GM21786 (cell line): ENCODE data around the gene GTF2IRD1.
"Not testable (repeated sequence)": the region's sequence is repeated elsewhere in the genome, so short reads cannot be mapped to it uniquely, and the experiment has no call there.

ENCODE experiments used
- ATAC-seq: cut with Tn5 transposase; IDR thresholded peaks from one replicate; pipeline ENCODE4 v1.9.1; 2021; ENCODE audit not compliant: unreplicated experiment

The GTF2IRD1 gene

DNA sequence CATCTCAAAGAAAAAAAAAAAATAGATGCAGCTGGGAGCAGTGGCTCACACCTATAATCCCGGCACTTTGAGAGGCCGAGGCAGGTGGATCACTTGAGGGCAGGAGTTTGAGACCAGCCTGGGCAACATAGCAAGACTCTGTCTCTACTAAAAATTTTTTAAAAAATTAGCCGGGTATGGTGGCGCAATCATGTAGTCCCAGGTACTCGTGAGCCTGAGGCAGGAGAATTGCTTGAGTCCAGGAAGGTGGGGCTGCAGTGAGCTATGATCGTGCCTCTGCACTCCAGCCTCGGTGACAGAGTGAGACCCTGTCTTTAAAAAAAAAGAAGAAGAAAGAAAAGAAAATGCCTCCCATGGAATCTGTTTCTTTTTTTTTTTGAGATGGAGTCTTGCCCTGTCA is 31.9 kb downstream of the GTF2IRD1 start:
- ATAC-seq = no peak

DNA sequence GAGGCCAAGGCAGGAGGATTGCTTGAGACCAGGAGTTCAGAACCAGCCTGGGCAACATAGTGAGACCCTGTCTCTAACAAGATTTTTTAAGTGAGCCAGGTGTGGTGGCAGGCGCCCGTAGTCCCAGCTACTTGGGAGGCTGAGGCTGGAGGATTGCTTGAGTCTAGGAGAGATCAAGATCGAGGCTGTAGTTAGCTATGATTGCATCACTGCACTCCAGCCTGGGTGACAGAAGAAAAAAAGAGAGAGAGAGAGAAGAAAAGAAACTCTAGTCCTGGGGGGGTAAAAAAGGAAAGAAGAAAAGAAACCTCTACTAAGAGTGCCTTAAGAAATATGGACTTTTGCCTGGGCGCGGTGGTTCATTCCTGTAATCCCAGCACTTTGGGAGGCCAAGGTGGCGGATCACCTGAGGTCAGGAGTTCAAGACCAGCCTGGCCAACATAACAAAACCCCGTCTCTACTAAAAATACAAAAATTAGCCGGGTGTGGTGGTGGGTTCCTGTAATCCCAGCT is 34.9 kb downstream of the GTF2IRD1 start:
- not testable (repeated sequence) for ATAC-seq

GRCh38 chr7:74489997-74490945 is 36.6 kb downstream of the GTF2IRD1 start:
- no peak for ATAC-seq

DNA sequence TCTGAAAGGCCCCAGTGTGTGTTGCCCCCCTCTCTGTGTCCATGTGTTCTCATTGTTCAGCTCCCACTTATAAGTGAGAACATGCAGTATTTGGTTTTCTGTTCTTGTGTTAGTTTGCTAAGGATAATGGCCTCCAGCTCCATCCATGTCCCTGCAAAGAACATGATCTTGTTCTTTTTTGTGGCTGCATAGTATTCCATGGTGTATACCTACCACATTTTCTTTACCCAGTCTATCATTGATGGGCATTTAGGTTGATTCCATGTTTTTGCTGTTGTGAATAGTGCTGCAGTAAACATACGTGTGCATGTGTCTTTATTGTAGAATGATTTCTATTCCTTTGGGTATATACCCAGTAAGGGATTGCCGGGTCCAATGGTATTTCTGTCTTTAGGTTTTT is 37.8 kb downstream of the GTF2IRD1 start:
- not testable (repeated sequence) for ATAC-seq

DNA sequence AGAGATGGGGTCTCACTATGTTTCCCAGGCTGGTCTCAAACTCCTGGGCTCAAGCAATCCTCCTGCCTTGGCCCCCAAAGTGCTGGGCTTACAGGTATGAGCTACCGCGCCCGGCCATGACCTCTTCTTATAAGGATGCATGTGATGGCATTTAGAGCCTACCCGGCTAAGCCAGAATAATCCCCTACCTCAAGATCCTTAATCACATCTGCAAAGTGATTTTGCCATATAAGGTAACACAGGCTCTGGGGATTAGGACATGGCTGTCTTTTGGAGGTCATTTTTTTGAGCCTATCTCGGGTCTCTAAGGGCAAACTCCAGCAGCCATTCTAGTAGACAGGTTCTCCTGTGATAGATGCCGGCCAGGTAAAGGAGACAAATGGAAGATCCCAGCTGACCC is 39.6 kb downstream of the GTF2IRD1 start:
- ATAC-seq = no peak

- no peak for ATAC-seq
Observed at GRCh38 chr7:74494076-74494548, 40.4 kb downstream of the GTF2IRD1 start.

- no peak for ATAC-seq
Observed at GRCh38 chr7:74495112-74496086, 41.7 kb downstream of the GTF2IRD1 start.

DNA sequence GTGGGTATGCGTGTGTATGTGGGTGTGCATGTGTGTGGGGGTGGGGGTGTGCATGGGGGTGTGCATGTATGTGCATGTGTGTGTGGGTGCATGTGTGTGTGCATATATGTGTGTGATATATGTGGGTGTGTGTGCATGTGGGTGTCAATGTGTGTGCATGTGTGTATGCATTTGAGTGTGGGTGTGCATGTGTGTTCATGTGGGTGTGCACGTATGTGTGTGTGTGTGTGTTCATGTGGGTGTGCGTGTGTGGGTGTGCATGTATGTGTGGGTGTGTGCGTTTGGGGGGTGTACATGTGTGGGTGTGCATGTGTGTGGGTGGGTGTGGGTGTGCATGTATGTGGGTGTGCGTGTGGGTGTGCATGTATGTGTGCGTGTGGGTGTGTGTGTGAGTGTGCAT is 42.6 kb downstream of the GTF2IRD1 start:
- ATAC-seq = no peak

DNA sequence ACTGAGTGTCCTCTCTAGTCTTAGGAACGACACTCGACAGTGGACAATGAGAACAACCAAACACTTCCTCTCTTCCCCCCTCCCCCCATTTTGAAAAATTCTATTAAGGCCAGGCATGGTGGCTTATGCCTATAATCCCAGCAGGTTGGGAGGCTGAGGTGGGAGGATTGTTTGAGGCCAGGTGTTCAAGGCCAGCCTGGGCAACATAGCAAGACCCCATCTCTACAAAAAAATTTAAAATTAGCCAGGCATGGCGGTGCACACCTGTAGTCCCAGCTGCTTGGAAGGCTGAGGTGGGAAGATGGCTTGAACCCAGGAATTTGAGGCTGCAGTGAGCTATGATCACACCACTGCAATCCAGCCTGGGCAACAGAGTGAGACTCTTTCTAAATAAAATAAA is 43.1 kb downstream of the GTF2IRD1 start:
- not testable (repeated sequence) for ATAC-seq

DNA sequence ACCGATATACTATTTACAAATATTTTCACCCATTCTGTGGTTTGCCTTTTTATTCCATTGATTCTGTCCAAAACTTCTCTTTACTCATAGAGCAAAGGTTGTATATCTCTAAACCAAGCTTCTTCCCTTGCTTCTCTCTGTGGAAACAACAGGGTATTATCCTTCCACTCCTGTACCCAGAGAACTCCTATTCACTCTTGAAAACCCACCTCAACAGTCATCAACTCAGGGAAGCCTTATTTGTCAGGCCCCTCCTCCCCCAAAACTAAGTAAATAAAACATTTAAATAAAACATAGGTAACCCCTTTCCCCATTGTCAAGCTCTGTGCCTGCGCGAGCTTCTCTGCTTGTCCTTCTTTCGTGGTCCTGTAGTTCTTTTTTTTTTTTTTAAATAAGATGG is 44.6 kb downstream of the GTF2IRD1 start:
- no peak for ATAC-seq

GRCh38 chr7:74498996-74499834 is 45.5 kb downstream of the GTF2IRD1 start:
- no peak for ATAC-seq

GRCh38 chr7:74499835-74500388 is 46.2 kb downstream of the GTF2IRD1 start:
- ATAC-seq = no peak

- ATAC-seq = no peak
Observed at GRCh38 chr7:74501298-74501697, 47.6 kb downstream of the GTF2IRD1 start.

DNA sequence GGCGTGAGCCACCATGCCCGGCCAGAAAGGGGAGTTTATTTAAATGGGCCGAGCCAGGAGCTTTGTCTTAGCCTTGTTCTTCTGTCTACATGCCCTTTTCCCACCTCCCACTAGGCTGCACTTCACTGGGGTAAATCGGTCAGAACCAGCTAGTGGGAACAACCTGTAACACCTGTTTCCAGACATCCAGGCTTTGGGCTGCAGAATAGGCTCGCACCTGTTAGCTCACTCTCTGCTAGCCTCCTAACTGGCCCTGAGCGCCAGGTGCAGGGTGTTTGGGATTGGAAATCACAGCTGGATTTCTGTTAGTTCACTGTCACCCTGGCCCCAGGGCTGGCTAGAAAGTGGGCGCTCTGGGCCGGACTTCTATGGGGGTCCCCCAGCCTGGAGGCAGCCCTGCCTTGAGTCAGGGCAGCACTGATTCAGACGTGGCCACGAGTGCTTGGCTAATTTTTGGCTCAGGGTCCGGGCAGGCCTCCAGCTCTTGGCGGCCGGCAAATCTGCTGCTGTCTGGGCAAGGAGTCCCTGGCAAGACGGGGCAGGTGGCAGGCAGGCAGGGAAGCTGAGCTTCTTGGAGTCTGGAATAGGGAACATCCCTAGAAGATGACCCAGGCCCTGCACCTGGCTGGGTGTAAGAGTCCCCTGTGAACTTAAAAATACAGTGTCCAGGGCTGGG is 48.6 kb downstream of the GTF2IRD1 start:
- ATAC-seq = no peak

DNA sequence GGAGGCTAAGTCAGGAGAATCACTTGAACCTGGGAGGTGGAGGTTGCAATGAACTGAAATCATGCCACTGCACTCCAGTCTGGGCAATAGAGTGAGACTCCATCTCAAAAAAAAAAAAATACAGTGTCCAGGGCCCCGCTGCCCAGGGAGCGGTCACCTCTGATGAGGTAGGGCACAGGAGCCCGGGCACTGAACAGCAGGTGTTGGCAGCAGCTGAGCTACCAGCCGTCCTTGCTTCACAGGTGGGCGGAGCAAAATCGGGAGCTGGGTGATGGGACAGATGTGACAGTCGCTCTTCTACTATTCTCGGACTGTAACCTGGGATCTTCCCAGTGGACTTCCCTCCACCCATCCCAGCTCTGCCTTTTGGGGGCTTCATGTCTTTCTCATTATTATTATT is 49.4 kb downstream of the GTF2IRD1 start:
- no peak for ATAC-seq

GRCh38 chr7:74503943-74504342 is 50.2 kb downstream of the GTF2IRD1 start:
- ATAC-seq = no peak

GRCh38 chr7:74505471-74506324 is 52.0 kb downstream of the GTF2IRD1 start:
- ATAC-seq = no peak

DNA sequence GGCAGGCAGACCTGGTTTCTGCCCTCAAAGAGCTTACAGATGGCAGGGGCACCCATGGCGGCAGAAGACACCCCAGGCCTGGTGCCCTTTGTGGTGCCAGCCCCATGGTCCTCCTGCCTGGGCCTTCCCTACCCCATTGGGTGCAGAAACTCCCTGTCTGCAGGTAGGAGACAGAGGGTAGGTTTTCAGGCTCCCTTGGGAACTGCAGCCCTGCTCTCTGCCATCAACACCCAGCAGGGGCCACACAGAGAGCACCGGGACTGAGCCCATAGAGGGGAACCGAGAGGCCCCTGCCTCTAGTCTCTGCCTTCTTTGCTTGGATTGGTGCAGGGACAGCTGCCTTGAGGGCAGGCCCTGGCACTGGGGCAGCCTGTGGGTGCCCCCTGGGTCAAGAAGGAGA is 52.6 kb downstream of the GTF2IRD1 start:
- ATAC-seq = no peak
